Fibroblast of lung (primary cell): ENCODE results near the gene ABCB9. TPM values are rescaled to one million over a fixed set of nuclear protein-coding genes. Genes with fewer than 3 reads are reported as not detected.

Experiments
- DNase-seq, 2 donors: peaks; one replicate each; pipeline versions ENCODE4 v3.0.0 to v3.0.0-alpha.2; 2010; ENCODE audit warnings: low read depth in 2 of 2
- H2AFZ ChIP-seq: 2 replicates; pipeline ENCODE4 v1.5.1; 2012; ENCODE audit warnings: low read length, control low read depth, inconsistent platforms
- H3K27ac ChIP-seq: 2 replicates; pipeline ENCODE4 v1.5.1; 2011; ENCODE audit warnings: low read length, control low read depth; ENCODE audit not compliant: insufficient read depth
- H3K27me3 ChIP-seq: 2 replicates; pipeline ENCODE4 v1.5.1; 2011; ENCODE audit warnings: mild to moderate bottlenecking, low read length; ENCODE audit not compliant: control insufficient read depth, insufficient read depth
- H3K36me3 ChIP-seq: 2 replicates; pipeline ENCODE4 v1.5.1; 2011; ENCODE audit warnings: low read length; ENCODE audit not compliant: control insufficient read depth, insufficient read depth
- H3K4me1 ChIP-seq: 2 replicates; pipeline ENCODE4 v1.5.1; 2011; ENCODE audit warnings: low read length; ENCODE audit not compliant: control insufficient read depth, insufficient read depth; ENCODE audit errors: extremely low read depth
- H3K4me2 ChIP-seq: 2 replicates; pipeline ENCODE4 v1.5.1; 2011; ENCODE audit warnings: low read length, control low read depth; ENCODE audit not compliant: insufficient read depth; ENCODE audit errors: extremely low read depth
- H3K4me3 ChIP-seq, 4 experiments: fragments of 200-600 bp in 1 of 4; sonication (generic) in 1 of 4; replicated peaks in 1 of 4; 2 replicates each; pipeline ENCODE4 v1.5.1; 2011 to 2016; ENCODE audit warnings: low read length in 4 of 4, low read depth in 3 of 4, mild to moderate bottlenecking in 3 of 4, control low read depth in 2 of 4, inconsistent platforms in 1 of 4, mixed read lengths in 1 of 4; ENCODE audit not compliant: insufficient read depth in 1 of 4; ENCODE audit errors: control extremely low read depth in 1 of 4
- H3K79me2 ChIP-seq: 2 replicates; pipeline ENCODE4 v1.5.1; 2012; ENCODE audit warnings: mild to moderate bottlenecking, low read length, inconsistent platforms; ENCODE audit not compliant: control insufficient read depth, insufficient read depth
- H3K9ac ChIP-seq: 2 replicates; pipeline ENCODE4 v1.5.1; 2011; ENCODE audit warnings: mild to moderate bottlenecking, low read length, control low read depth; ENCODE audit not compliant: insufficient read depth
- H3K9me3 ChIP-seq: 2 replicates; pipeline ENCODE4 v1.5.1; 2012; ENCODE audit warnings: low read depth, low read length; ENCODE audit not compliant: control insufficient read depth, insufficient read depth
- H4K20me1 ChIP-seq: 2 replicates; pipeline ENCODE4 v1.5.1; 2011; ENCODE audit warnings: low read length; ENCODE audit not compliant: control insufficient read depth, insufficient read depth; ENCODE audit errors: extremely low read depth
- CTCF ChIP-seq, 2 donors: IDR thresholded peaks in 1 of 2; conservative IDR thresholded peaks in 1 of 2; 1 replicate in 1 of 2; 2 replicates in 1 of 2; pipeline ENCODE4 v1.5.1; 2011 to 2012; ENCODE audit warnings: low read length in 2 of 2, control low read depth in 1 of 2, inconsistent platforms in 1 of 2, low read depth in 1 of 2, mild to moderate bottlenecking in 1 of 2
- EZH2 ChIP-seq: IDR thresholded peaks from 2 replicates; pipeline ENCODE4 v1.5.1; 2012; ENCODE audit warnings: low read length, control low read depth, mild to moderate bottlenecking; ENCODE audit errors: missing control alignments
- polyA plus RNA-seq, 2 donors: library from polyadenylated mRNA; depleted of rRNA in 1 of 2; stranded (reverse) in 1 of 2; unstranded in 1 of 2; fragments of >200 nt; gene quantifications; 2 replicates each; pipeline ENCODE4 v1.2.1, GENCODE V29; 2011 to 2012; ENCODE audit warnings: missing spikeins in 1 of 2
- total RNA-seq: library from RNA; depleted of rRNA; stranded (reverse); fragments of >200 nt; gene quantifications from 2 replicates; pipeline ENCODE4 v1.2.1, GENCODE V29; 2014

The ABCB9 gene
- total and polyA plus RNA-seq, 2 donors (not counting 1 experiment from before 2014, with no cell fraction given) = 3.8 to 6.3 TPM

DNA sequence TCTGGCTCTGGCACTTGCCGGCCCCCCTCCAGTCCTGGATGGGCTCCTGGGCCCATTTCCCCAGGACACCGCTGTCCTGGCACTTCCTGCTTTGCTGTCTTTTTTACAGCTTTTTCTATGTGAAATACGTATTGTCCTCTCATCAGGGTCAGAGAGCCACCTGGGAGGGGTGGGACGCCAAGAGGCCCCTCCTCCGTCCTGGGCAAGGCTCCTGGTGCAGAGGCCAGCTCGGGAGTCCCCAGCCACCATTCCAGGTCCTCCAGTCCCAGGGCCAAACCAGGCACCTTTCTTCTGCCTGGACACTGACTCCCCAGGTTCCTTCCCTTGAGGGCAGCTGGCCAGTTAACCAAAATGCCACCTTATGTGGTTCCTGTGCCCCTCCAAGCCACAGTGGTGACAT lies 37.0 kb upstream of the ABCB9 start:
- Histone ChIP-seq H3K4me2 (no peak overlapping the region), H3K27me3 (no peaks in the 10 kb centered on the region), H4K20me1 (no peaks in the 10 kb centered on the region), H2AFZ (no peak overlapping the region), H3K4me3 (no peak overlapping the region), H3K9me3 (no peaks in the 10 kb centered on the region), H3K36me3 (peaks cover 9% of the 10 kb centered on the region), H3K27ac (no peak overlapping the region), H3K4me1 (no peaks in the 10 kb centered on the region), H3K79me2 (no peaks in the 10 kb centered on the region), H3K9ac (no peak overlapping the region)
- no peak for DNase-seq
- TF ChIP-seq EZH2 (no peak), CTCF (conservative IDR thresholded peaks at IDR 0.05 in 1 of 2, IDR thresholded peaks at IDR 0.05 in 1 of 2; ENCODE audit: low read depth in 1 of 2, low read length in 2 of 2) (no peak)

DNA sequence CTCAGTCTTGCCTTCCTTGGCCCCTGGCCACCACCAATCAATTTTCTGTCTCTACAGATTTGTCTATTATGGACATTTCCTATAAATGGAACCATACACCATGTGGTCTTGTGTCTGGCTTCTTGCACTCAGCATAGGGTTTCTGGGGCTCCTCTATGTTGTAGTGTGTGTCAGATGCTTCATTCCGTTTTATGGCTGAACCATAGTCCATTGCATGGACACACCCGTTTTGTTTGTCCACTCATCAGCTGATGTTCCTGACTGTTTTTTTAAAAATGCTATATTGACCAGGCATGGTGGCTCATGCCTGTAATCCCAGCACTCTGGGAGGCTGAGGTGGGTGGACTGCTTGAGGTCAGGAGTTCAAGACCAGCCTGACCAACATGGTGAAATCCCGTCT lies 35.2 kb upstream of the ABCB9 start:
- no peak overlapping the region for H2AFZ ChIP-seq
- no peak for DNase-seq
- TF ChIP-seq CTCF (conservative IDR thresholded peaks at IDR 0.05 in 1 of 2, IDR thresholded peaks at IDR 0.05 in 1 of 2; ENCODE audit: low read depth in 1 of 2, low read length in 2 of 2) = no peak
- no peak for TF ChIP-seq EZH2
- H3K27ac ChIP-seq = no peak overlapping the region
- no peak overlapping the region for H3K4me2 ChIP-seq
- H3K27me3 ChIP-seq = no peaks in the 10 kb centered on the region
- no peak overlapping the region for H3K9ac ChIP-seq
- H3K9me3 ChIP-seq = no peaks in the 10 kb centered on the region
- no peaks in the 10 kb centered on the region for H3K4me1 ChIP-seq
- H3K4me3 ChIP-seq = no peak overlapping the region
- H3K79me2 ChIP-seq = no peaks in the 10 kb centered on the region
- no peaks in the 10 kb centered on the region for H4K20me1 ChIP-seq
- H3K36me3 ChIP-seq = peaks cover 8% of the 10 kb centered on the region

- Histone ChIP-seq H3K4me1 (no peaks in the 10 kb centered on the region), H4K20me1 (no peaks in the 10 kb centered on the region), H3K9ac (no peak overlapping the region), H3K27me3 (no peaks in the 10 kb centered on the region), H2AFZ (no peak overlapping the region), H3K9me3 (no peaks in the 10 kb centered on the region), H3K79me2 (no peaks in the 10 kb centered on the region), H3K27ac (no peak overlapping the region), H3K36me3 (peaks cover 8% of the 10 kb centered on the region), H3K4me3 (no peak overlapping the region), H3K4me2 (no peak overlapping the region)
- DNase-seq = no peak
- TF ChIP-seq EZH2 (no peak), CTCF (conservative IDR thresholded peaks at IDR 0.05 in 1 of 2, IDR thresholded peaks at IDR 0.05 in 1 of 2; ENCODE audit: low read depth in 1 of 2, low read length in 2 of 2) (no peak)
Observed at GRCh38 chr12:123000578-123000977, 34.3 kb upstream of the ABCB9 start.
